ENCODE results near the gene MIDN.
A peak's percentile ranks its signal among the peaks of the same experiment; 100 is the strongest.

MIDN gene

GRCh38 chr19:1271528-1272422 lies 23.4 kb downstream of the MIDN start:
- Histone ChIP-seq H3K9me2 (replicated peaks; ENCODE audit: control insufficient read depth, low read length) (no peaks in the 10 kb centered on the region), H3K36me3 (ENCODE audit: control insufficient read depth, low read length) (peaks cover 66% of the 10 kb centered on the region), H3K27me3 (ENCODE audit: control insufficient read depth, low read length) (no peaks in the 10 kb centered on the region; the same call in 1 of the 2 replicates), H3K27ac (ENCODE audit: low read depth, low read length) (no peak overlapping the region), H4K20me1 (ENCODE audit: control insufficient read depth, insufficient read depth, low read depth, low read length) (peaks cover 19% of the 10 kb centered on the region), H3K4me2 (ENCODE audit: low read length) (peak overlapping the region; percentile 99), H3F3A (ENCODE audit: control insufficient read depth, insufficient read depth) (peaks cover 52% of the 10 kb centered on the region), H3K4me1 (ENCODE audit: control insufficient read depth, low read length) (peaks cover 76% of the 10 kb centered on the region), H3K79me2 (ENCODE audit: control insufficient read depth, low read length) (peaks cover 70% of the 10 kb centered on the region), H3K9me3 (ENCODE audit: control insufficient read depth, insufficient read depth, low read length) (no peaks in the 10 kb centered on the region), H3K4me3 (ENCODE audit: low read length) (no peak overlapping the region)
- TF ChIP-seq CTCF (IDR thresholded peaks at IDR 0.05; ENCODE audit: low read depth, low read length, poor library complexity, severe bottlenecking) (no peak), EZH2phosphoT487 (IDR thresholded peaks at IDR 0.05; ENCODE audit: borderline replicate concordance, low read length) (no peak)

GRCh38 chr19:1272423-1273262 lies 24.3 kb downstream of the MIDN start:
- no peak for TF ChIP-seq EZH2phosphoT487 (IDR thresholded peaks at IDR 0.05; ENCODE audit: borderline replicate concordance, low read length)
- TF ChIP-seq CTCF (IDR thresholded peaks at IDR 0.05; ENCODE audit: low read depth, low read length, poor library complexity, severe bottlenecking): no peak
- Histone ChIP-seq H3K27me3 (ENCODE audit: control insufficient read depth, low read length) (no peaks in the 10 kb centered on the region; the same call in 1 of the 2 replicates), H3K79me2 (ENCODE audit: control insufficient read depth, low read length) (peaks cover 75% of the 10 kb centered on the region), H3K36me3 (ENCODE audit: control insufficient read depth, low read length) (peaks cover 74% of the 10 kb centered on the region), H3K4me3 (ENCODE audit: low read length) (no peak overlapping the region), H4K20me1 (ENCODE audit: control insufficient read depth, insufficient read depth, low read depth, low read length) (peaks cover 19% of the 10 kb centered on the region), H3K27ac (ENCODE audit: low read depth, low read length) (no peak overlapping the region), H3K4me2 (ENCODE audit: low read length) (peak overlapping the region; percentile 96; the same call in 1 of the 2 replicates), H3F3A (ENCODE audit: control insufficient read depth, insufficient read depth) (peaks cover 52% of the 10 kb centered on the region), H3K4me1 (ENCODE audit: control insufficient read depth, low read length) (peaks cover 70% of the 10 kb centered on the region), H3K9me2 (replicated peaks; ENCODE audit: control insufficient read depth, low read length) (no peaks in the 10 kb centered on the region), H3K9me3 (ENCODE audit: control insufficient read depth, insufficient read depth, low read length) (no peaks in the 10 kb centered on the region)

GRCh38 chr19:1273263-1274041 lies 25.1 kb downstream of the MIDN start:
- TF ChIP-seq EZH2phosphoT487 (IDR thresholded peaks at IDR 0.05; ENCODE audit: borderline replicate concordance, low read length) (no peak), CTCF (IDR thresholded peaks at IDR 0.05; ENCODE audit: low read depth, low read length, poor library complexity, severe bottlenecking) (no peak)
- no peaks in the 10 kb centered on the region for H3K9me3 ChIP-seq (ENCODE audit: control insufficient read depth, insufficient read depth, low read length)
- peaks cover 52% of the 10 kb centered on the region for H3F3A ChIP-seq (ENCODE audit: control insufficient read depth, insufficient read depth)
- H3K79me2 ChIP-seq (ENCODE audit: control insufficient read depth, low read length): peaks cover 75% of the 10 kb centered on the region
- no peak overlapping the region for H3K27ac ChIP-seq (ENCODE audit: low read depth, low read length)
- H3K4me3 ChIP-seq (ENCODE audit: low read length): peak overlapping the region; percentile 76; the same call in 1 of the 2 replicates
- peaks cover 82% of the 10 kb centered on the region for H3K36me3 ChIP-seq (ENCODE audit: control insufficient read depth, low read length)
- H4K20me1 ChIP-seq (ENCODE audit: control insufficient read depth, insufficient read depth, low read depth, low read length): peaks cover 19% of the 10 kb centered on the region
- H3K9me2 ChIP-seq (replicated peaks; ENCODE audit: control insufficient read depth, low read length): no peaks in the 10 kb centered on the region
- peaks cover 62% of the 10 kb centered on the region for H3K4me1 ChIP-seq (ENCODE audit: control insufficient read depth, low read length)
- H3K4me2 ChIP-seq (ENCODE audit: low read length): peak overlapping the region; percentile 96; the same call in 1 of the 2 replicates
- no peaks in the 10 kb centered on the region; the same call in 1 of the 2 replicates for H3K27me3 ChIP-seq (ENCODE audit: control insufficient read depth, low read length)
